ENCODE data around the gene CLDN14. TPM values are rescaled to one million over a fixed set of nuclear protein-coding genes. Genes with fewer than 3 reads are reported as not detected.

Gene CLDN14
- total and polyA plus RNA-seq, 2 experiments from 2014 or later, result not detected

DNA sequence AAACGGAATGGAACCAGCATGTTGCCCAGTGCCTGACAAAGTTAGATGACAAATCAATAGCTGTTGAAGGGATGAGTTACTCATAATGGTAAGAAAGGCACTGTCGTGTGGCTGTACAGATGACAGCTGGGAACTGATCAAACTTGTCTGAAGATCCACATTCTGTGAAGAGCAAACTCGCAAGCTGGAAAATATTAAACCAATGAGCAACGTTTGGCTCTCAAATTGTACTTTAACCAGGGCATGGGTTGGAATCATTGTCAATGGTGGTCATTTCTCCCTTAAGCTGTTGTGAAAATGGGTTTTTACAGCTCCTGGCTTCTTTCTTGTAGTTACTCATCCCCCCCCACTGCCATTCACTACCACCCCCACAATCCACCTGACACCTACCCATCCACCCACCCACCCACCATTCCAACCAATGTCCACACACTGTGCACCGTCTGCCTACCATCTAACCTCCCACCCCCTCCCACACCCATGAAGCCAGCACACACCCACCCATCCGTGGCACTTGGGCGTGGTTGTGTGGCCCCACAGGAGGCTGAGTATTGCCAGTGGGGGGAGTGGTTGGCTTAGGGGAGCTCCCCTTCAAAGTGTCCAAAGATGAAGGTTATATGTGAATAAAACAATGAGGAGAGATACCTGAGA is 46.7 kb downstream of the CLDN14 start:
- H3K27me3 ChIP-seq (ENCODE audit: insufficient read depth), result no peaks in the 10 kb centered on the region
- H3K36me3 Mint-ChIP-seq (ENCODE audit: low read depth), result no peaks in the 10 kb centered on the region

More for the DNA sequence above, 46.7 kb downstream of the CLDN14 start:
- DNase-seq (ENCODE audit: low spot score), result no peak
- no peaks in the 10 kb centered on the region for H3K36me3 ChIP-seq (ENCODE audit: insufficient read depth)
- Mint-ChIP-seq H3K27ac (no peak overlapping the region), H3K27me3 (ENCODE audit: insufficient read depth, low read depth, poor library complexity) (peaks cover 6% of the 10 kb centered on the region), H3K4me1 (peaks cover 10% of the 10 kb centered on the region; the same call in 2 of the 3 replicates), H3K9me3 (no peaks in the 10 kb centered on the region; the same call in 2 of the 3 replicates), H3K4me3 (no peak overlapping the region)
- peaks cover 4% of the 10 kb centered on the region; the same call in 1 of the 2 replicates for H3K4me1 ChIP-seq (ENCODE audit: insufficient read depth)
- TF ChIP-seq CREB1 (CRISPR knock-in tag; IDR thresholded peaks at IDR 0.05; ENCODE audit: low read depth), result no peak
- TF ChIP-seq EZH2phosphoT487 (IDR thresholded peaks at IDR 0.05; ENCODE audit: unreplicated experiment), result no peak
- TF ChIP-seq, protein P1, sequence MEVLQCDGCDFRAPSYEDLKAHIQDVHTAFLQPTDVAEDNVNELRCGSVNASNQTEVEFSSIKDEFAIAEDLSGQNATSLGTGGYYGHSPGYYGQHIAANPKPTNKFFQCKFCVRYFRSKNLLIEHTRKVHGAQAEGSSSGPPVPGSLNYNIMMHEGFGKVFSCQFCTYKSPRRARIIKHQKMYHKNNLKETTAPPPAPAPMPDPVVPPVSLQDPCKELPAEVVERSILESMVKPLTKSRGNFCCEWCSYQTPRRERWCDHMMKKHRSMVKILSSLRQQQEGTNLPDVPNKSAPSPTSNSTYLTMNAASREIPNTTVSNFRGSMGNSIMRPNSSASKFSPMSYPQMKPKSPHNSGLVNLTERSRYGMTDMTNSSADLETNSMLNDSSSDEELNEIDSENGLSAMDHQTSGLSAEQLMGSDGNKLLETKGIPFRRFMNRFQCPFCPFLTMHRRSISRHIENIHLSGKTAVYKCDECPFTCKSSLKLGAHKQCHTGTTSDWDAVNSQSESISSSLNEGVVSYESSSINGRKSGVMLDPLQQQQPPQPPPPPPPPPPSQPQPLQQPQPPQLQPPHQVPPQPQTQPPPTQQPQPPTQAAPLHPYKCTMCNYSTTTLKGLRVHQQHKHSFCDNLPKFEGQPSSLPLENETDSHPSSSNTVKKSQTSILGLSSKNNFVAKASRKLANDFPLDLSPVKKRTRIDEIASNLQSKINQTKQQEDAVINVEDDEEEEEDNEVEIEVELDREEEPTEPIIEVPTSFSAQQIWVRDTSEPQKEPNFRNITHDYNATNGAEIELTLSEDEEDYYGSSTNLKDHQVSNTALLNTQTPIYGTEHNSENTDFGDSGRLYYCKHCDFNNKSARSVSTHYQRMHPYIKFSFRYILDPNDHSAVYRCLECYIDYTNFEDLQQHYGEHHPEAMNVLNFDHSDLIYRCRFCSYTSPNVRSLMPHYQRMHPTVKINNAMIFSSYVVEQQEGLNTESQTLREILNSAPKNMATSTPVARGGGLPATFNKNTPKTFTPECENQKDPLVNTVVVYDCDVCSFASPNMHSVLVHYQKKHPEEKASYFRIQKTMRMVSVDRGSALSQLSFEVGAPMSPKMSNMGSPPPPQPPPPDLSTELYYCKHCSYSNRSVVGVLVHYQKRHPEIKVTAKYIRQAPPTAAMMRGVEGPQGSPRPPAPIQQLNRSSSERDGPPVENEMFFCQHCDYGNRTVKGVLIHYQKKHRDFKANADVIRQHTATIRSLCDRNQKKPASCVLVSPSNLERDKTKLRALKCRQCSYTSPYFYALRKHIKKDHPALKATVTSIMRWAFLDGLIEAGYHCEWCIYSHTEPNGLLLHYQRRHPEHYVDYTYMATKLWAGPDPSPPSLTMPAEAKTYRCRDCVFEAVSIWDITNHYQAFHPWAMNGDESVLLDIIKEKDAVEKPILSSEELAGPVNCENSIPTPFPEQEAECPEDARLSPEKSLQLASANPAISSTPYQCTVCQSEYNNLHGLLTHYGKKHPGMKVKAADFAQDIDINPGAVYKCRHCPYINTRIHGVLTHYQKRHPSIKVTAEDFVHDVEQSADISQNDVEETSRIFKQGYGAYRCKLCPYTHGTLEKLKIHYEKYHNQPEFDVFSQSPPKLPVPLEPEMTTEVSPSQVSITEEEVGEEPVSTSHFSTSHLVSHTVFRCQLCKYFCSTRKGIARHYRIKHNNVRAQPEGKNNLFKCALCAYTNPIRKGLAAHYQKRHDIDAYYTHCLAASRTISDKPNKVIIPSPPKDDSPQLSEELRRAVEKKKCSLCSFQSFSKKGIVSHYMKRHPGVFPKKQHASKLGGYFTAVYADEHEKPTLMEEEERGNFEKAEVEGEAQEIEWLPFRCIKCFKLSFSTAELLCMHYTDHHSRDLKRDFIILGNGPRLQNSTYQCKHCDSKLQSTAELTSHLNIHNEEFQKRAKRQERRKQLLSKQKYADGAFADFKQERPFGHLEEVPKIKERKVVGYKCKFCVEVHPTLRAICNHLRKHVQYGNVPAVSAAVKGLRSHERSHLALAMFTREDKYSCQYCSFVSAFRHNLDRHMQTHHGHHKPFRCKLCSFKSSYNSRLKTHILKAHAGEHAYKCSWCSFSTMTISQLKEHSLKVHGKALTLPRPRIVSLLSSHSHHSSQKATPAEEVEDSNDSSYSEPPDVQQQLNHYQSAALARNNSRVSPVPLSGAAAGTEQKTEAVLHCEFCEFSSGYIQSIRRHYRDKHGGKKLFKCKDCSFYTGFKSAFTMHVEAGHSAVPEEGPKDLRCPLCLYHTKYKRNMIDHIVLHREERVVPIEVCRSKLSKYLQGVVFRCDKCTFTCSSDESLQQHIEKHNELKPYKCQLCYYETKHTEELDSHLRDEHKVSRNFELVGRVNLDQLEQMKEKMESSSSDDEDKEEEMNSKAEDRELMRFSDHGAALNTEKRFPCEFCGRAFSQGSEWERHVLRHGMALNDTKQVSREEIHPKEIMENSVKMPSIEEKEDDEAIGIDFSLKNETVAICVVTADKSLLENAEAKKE (CRISPR knock-in tag; IDR thresholded peaks at IDR 0.05), result no peak
- TF ChIP-seq ZNF114 (CRISPR knock-in tag; IDR thresholded peaks at IDR 0.05), result no peak
- no peak for TF ChIP-seq POLR2AphosphoS5 (IDR thresholded peaks at IDR 0.05; ENCODE audit: low read depth)
- TF ChIP-seq, protein P2, sequence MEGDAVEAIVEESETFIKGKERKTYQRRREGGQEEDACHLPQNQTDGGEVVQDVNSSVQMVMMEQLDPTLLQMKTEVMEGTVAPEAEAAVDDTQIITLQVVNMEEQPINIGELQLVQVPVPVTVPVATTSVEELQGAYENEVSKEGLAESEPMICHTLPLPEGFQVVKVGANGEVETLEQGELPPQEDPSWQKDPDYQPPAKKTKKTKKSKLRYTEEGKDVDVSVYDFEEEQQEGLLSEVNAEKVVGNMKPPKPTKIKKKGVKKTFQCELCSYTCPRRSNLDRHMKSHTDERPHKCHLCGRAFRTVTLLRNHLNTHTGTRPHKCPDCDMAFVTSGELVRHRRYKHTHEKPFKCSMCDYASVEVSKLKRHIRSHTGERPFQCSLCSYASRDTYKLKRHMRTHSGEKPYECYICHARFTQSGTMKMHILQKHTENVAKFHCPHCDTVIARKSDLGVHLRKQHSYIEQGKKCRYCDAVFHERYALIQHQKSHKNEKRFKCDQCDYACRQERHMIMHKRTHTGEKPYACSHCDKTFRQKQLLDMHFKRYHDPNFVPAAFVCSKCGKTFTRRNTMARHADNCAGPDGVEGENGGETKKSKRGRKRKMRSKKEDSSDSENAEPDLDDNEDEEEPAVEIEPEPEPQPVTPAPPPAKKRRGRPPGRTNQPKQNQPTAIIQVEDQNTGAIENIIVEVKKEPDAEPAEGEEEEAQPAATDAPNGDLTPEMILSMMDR (conservative IDR thresholded peaks at IDR 0.05; ENCODE audit: low read depth in 2 of 2), result no peak
- TF ChIP-seq, protein P3, sequence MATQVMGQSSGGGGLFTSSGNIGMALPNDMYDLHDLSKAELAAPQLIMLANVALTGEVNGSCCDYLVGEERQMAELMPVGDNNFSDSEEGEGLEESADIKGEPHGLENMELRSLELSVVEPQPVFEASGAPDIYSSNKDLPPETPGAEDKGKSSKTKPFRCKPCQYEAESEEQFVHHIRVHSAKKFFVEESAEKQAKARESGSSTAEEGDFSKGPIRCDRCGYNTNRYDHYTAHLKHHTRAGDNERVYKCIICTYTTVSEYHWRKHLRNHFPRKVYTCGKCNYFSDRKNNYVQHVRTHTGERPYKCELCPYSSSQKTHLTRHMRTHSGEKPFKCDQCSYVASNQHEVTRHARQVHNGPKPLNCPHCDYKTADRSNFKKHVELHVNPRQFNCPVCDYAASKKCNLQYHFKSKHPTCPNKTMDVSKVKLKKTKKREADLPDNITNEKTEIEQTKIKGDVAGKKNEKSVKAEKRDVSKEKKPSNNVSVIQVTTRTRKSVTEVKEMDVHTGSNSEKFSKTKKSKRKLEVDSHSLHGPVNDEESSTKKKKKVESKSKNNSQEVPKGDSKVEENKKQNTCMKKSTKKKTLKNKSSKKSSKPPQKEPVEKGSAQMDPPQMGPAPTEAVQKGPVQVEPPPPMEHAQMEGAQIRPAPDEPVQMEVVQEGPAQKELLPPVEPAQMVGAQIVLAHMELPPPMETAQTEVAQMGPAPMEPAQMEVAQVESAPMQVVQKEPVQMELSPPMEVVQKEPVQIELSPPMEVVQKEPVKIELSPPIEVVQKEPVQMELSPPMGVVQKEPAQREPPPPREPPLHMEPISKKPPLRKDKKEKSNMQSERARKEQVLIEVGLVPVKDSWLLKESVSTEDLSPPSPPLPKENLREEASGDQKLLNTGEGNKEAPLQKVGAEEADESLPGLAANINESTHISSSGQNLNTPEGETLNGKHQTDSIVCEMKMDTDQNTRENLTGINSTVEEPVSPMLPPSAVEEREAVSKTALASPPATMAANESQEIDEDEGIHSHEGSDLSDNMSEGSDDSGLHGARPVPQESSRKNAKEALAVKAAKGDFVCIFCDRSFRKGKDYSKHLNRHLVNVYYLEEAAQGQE (IDR thresholded peaks at IDR 0.05; ENCODE audit: unreplicated experiment), result no peak
- TF ChIP-seq STAT1 (IDR thresholded peaks at IDR 0.05; ENCODE audit: unreplicated experiment), result no peak
- TF ChIP-seq JUNB (IDR thresholded peaks at IDR 0.05; ENCODE audit: unreplicated experiment), result no peak
- no peak for TF ChIP-seq ZNF331 (CRISPR knock-in tag; IDR thresholded peaks at IDR 0.05; ENCODE audit: low read depth)
- TF ChIP-seq EZH2 (IDR thresholded peaks at IDR 0.05; ENCODE audit: low read depth, unreplicated experiment), result no peak
- TF ChIP-seq NANOG (IDR thresholded peaks at IDR 0.05; ENCODE audit: borderline replicate concordance), result no peak
- TF ChIP-seq, protein P4, sequence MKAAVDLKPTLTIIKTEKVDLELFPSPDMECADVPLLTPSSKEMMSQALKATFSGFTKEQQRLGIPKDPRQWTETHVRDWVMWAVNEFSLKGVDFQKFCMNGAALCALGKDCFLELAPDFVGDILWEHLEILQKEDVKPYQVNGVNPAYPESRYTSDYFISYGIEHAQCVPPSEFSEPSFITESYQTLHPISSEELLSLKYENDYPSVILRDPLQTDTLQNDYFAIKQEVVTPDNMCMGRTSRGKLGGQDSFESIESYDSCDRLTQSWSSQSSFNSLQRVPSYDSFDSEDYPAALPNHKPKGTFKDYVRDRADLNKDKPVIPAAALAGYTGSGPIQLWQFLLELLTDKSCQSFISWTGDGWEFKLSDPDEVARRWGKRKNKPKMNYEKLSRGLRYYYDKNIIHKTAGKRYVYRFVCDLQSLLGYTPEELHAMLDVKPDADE (IDR thresholded peaks at IDR 0.05), result no peak
- no peak overlapping the region for H3K27ac ChIP-seq (ENCODE audit: low read depth)
- H3K4me2 ChIP-seq, result no peak overlapping the region
- no peaks in the 10 kb centered on the region for H4K20me1 ChIP-seq (replicated peaks; ENCODE audit: insufficient read depth)
- H3F3A ChIP-seq (replicated peaks; ENCODE audit: low read depth), result 0 out of 2 replicates have a peak, but pooled peaks cover 4% of the 10 kb centered on the region
- ATAC-seq, result no peak
- H2AFZ ChIP-seq, result no peak overlapping the region
- H3K9me2 ChIP-seq (ENCODE audit: insufficient read depth), result no peaks in the 10 kb centered on the region
- no peak overlapping the region for H3K4me3 ChIP-seq
- H3K79me2 ChIP-seq (replicated peaks; ENCODE audit: insufficient read depth), result no peaks in the 10 kb centered on the region
